HEK293 (cell line): ENCODE data around the gene NEK3.

Experiments used
- KLF8 ChIP-seq: fragments of 450-650 bp; formaldehyde crosslinking; IDR thresholded peaks from 2 replicates; pipeline ENCODE4 v1.5.1; 2016; ENCODE audit warnings: missing biosample characterization, missing genetic modification characterization
- TCF7L2 ChIP-seq: IDR thresholded peaks from 2 replicates; pipeline ENCODE4 v1.6.1; 2011; ENCODE audit warnings: low read depth, mild to moderate bottlenecking, inconsistent platforms, low read length, moderate library complexity, borderline replicate concordance
- YY1 ChIP-seq: fragments of 450-650 bp; formaldehyde crosslinking; IDR thresholded peaks from 2 replicates; pipeline ENCODE4 v1.5.1; 2018; ENCODE audit warnings: missing biosample characterization, missing genetic modification characterization
- ZNF155 ChIP-seq: fragments of 450-650 bp; formaldehyde crosslinking; IDR thresholded peaks from 2 replicates; pipeline ENCODE4 v1.5.1; 2016; ENCODE audit warnings: missing biosample characterization, missing genetic modification characterization
- TF ChIP-seq, protein P1 (sequence below): fragments of 450-650 bp; formaldehyde crosslinking; IDR thresholded peaks from 2 replicates; pipeline ENCODE4 v1.5.1; 2016; ENCODE audit warnings: missing biosample characterization, missing genetic modification characterization
- TF ChIP-seq, protein P2 (sequence below): fragments of 450-650 bp; formaldehyde crosslinking; IDR thresholded peaks from 2 replicates; pipeline ENCODE4 v1.5.1; 2016; ENCODE audit warnings: missing biosample characterization, missing genetic modification characterization
- TF ChIP-seq, protein P3 (sequence below): fragments of 450-650 bp; formaldehyde crosslinking; IDR thresholded peaks from 2 replicates; pipeline ENCODE4 v1.5.1; 2017; ENCODE audit warnings: missing biosample characterization, mild to moderate bottlenecking, missing genetic modification characterization, moderate library complexity

DNA sequence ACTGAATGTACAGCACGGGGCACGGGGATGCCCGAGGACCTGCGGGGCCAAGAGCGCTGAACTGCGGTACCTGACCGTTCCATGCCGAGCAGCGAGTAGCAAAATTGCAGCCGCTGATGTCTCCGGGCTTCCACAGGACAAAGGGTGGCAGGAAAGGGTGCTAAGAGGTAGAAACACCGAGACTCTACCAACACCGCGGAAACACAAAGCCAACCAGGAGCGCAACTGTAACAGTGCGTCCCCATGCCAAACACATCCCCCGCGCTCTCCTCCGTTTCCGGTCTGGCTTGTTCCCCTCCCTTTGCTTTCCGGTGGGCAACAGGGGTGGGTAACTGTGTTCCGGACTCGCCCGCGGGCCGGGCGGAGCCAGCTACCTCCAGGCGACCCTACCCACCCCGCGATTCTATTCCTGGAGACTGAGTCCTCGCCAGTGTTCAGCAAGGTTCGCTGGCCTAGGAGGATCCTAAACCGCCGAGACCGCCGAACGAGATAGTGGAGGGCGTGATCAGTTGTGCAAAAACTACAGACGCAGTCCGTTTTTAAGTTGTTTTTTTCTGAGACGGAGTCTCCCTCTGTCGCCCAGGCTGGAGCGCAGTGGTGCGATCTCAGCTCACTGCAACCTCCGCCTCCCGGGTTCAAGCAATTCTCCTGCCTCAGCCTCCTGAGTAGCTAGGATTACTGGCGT, 34.9 kb upstream of the NEK3 start:
- no peak for TF ChIP-seq TCF7L2
- TF ChIP-seq, protein P1, sequence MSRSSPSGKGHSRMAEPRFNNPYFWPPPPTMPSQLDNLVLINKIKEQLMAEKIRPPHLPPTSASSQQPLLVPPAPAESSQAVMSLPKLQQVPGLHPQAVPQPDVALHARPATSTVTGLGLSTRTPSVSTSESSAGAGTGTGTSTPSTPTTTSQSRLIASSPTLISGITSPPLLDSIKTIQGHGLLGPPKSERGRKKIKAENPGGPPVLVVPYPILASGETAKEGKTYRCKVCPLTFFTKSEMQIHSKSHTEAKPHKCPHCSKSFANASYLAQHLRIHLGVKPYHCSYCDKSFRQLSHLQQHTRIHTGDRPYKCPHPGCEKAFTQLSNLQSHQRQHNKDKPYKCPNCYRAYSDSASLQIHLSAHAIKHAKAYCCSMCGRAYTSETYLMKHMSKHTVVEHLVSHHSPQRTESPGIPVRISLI (tag by site-specific recombination) = no peak
- peak; percentile 89 for TF ChIP-seq KLF8 (tag by site-specific recombination)
- TF ChIP-seq, protein P2, sequence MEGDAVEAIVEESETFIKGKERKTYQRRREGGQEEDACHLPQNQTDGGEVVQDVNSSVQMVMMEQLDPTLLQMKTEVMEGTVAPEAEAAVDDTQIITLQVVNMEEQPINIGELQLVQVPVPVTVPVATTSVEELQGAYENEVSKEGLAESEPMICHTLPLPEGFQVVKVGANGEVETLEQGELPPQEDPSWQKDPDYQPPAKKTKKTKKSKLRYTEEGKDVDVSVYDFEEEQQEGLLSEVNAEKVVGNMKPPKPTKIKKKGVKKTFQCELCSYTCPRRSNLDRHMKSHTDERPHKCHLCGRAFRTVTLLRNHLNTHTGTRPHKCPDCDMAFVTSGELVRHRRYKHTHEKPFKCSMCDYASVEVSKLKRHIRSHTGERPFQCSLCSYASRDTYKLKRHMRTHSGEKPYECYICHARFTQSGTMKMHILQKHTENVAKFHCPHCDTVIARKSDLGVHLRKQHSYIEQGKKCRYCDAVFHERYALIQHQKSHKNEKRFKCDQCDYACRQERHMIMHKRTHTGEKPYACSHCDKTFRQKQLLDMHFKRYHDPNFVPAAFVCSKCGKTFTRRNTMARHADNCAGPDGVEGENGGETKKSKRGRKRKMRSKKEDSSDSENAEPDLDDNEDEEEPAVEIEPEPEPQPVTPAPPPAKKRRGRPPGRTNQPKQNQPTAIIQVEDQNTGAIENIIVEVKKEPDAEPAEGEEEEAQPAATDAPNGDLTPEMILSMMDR (tag by site-specific recombination) = no peak
- TF ChIP-seq YY1 (tag by site-specific recombination) = peak; percentile 78; the same call in 1 of the 2 replicates
- no peak for TF ChIP-seq ZNF155
- TF ChIP-seq, protein P3, sequence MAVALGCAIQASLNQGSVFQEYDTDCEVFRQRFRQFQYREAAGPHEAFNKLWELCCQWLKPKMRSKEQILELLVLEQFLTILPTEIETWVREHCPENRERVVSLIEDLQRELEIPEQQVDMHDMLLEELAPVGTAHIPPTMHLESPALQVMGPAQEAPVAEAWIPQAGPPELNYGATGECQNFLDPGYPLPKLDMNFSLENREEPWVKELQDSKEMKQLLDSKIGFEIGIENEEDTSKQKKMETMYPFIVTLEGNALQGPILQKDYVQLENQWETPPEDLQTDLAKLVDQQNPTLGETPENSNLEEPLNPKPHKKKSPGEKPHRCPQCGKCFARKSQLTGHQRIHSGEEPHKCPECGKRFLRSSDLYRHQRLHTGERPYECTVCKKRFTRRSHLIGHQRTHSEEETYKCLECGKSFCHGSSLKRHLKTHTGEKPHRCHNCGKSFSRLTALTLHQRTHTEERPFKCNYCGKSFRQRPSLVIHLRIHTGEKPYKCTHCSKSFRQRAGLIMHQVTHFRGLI = peak; percentile 27; the same call in 1 of the 2 replicates
